ENCODE data around the gene INF2.
A peak's percentile ranks its signal among the peaks of the same experiment; 100 is the strongest.
"Not testable (repeated sequence)": the region's sequence is repeated elsewhere in the genome, so short reads cannot be mapped to it uniquely, and the experiment has no call there.

Gene INF2

DNA sequence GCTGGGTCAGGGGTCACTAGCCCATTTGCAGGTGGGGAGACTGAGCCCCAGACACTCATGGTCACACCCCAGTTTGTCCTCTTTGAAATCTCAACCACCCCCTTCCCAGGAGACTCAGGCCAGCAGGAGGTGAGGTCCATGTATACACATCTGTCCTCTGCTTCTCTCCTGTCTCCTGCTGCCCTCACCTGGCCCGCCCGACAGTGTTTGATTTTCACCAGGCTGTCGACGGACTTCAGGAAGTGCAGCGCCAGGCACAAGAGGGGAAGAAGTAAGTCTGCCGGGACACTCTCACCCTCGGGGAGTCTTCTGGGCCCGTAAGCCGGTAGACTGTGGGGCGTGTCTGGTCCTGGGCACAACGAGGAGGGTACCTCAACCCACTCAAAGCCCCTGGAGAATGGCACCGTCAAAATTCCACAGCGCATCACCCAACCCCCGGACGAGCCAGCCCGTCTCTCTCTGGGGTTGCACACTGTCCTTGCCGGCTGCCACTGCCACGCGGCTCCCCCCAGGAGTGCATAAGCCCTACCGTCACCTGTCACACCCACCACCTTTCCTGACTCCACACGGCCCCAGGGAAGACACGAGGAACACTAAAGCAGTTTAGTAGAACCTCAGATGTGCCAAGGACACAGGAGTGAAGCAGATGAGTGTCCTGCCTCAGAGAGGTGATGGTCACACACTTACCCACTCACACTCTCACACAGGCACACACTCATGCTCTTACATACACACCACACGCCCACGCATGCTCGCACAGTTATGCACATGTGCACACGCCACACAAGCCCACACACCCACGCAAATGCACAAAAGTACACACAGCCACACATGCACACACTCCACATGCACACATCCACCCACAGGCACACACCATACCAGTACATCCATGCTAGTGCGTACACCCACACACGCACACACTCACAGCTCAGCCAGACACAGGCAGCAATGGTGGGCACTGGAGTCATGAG lies 50.4 kb downstream of the INF2 start:
- DNase-seq: no peak

DNA sequence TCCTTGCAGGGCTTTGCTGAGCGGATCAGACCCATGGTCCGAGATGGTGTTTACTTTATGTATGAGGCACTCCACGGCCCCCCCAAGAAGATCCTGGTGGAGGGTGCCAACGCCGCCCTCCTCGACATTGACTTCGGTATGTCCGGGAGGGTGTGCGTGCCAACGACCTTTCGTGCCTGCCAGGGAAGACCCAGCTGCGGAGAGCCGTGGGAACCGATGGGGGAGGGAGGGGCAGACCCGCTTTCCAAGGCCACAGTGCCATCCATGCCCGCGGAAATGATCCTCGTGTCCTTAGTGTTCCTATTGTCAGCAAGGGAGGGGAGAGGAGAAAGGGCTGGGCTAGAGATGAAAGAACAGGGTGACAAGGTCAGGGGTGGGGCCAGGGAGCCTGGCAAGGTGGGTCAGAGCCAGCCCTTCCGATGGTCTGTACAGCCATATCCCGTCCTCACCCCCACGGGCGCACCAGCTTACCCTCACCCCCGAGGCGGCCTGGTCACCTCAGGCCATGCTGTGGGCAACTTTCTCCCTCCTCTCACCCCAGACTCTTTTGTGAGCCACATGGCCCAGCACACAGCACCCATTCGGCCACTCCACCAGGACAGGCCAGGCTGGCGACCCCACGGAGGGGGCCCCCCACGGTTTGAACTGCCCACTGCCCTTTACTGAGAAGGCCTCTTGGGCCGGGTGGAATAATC lies 51.8 kb downstream of the INF2 start:
- no peak for DNase-seq

DNA sequence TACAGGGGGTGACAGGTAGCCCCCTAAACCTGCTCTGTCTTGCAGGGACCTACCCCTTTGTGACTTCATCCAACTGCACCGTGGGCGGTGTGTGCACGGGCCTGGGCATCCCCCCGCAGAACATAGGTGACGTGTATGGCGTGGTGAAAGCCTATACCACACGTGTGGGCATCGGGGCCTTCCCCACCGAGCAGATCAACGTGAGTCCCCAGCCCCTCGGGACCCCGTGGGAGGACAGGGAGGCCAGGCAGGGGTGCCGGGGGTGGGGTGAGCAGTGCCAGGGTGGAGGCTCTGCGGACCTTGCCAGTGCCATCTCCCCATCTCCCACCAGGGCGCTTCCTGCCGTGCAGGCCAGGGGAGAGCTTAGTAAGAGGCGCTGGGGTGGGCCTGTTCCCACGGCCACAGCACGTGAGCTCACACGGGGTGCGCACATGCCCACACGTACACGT lies 52.4 kb downstream of the INF2 start:
- no peak for DNase-seq

DNA sequence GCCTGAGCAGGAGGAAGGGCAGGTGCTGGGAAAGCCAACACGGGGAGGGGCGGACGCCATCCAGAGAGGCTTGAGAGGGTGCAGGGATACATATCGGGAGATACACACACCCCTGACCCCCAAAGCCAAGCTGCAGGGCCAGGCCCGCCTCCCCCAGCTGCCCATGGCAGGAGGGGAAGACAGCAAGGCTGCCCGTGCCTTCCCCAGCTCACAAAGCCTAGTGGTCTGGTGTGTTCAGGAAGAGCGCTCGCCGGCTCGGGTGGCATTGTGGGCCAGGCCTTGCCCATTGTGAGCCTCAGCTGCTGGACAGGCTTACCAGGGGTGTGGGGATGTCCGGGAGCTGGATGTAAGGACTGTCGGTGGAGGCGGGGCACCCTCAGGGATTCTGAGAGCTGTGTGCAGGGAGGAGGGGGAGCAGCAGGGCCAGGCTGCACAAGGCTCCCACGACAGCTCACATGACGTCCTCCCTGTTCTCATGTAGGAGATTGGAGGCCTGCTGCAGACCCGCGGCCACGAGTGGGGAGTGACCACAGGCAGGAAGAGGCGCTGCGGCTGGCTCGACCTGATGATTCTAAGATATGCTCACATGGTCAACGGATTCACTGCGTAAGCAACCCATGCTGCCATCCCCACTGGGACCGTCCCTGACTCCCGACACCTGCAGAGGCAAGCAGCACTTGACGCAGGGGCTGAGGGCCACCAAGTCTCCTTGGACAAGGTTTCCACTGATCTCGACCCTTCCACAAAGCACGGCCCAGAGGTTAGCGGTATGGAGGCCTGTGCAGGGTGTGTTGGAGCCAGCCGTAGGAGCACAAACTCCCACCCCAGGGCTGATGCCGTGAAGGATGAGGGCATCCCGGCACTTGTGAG lies 53.4 kb downstream of the INF2 start:
- DNase-seq: no peak

DNA sequence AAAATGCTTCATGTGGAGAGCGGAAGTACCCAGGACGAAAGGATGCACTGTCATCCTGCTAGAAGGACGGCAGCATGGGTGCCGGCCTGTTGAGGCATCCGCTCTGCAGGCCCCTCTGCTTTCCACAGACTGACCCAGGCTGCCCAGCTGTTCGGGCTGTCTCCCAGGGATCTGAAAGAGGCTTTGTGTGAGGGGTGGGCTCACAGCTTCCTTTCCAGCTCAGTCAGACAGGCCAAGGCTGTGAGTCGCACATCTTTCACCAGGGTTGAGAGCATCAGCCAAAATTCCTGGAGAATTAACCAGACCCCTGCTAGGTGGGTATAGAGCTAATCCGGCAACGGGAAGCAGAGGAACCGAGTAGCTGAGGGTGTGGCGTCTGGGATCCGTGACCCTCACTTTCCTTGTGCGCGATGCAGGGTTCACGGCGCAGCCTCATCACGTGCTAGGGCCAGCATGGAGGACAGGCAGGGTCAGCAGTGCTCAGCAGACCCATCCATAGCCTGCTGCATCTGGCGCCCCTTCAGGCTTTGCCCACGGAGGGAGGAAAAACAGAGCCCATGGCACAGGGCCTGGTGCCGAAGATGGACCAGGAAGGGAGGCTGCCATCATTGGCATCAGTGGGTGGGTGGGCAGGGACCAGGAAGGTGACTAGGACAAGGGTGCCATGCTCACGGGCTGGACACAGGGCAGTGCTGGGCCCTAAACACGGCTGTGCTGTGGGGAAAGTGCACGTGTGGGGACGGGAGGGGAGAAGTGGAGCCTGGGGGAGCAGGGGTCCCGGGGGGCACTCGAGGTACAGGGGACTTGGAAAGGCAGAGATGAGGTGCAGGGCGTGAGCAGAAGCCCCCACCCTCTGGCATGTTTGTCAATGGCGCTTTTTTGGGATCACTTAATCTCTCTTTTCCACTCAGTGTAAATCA lies 54.3 kb downstream of the INF2 start:
- DNase-seq: no peak

DNA sequence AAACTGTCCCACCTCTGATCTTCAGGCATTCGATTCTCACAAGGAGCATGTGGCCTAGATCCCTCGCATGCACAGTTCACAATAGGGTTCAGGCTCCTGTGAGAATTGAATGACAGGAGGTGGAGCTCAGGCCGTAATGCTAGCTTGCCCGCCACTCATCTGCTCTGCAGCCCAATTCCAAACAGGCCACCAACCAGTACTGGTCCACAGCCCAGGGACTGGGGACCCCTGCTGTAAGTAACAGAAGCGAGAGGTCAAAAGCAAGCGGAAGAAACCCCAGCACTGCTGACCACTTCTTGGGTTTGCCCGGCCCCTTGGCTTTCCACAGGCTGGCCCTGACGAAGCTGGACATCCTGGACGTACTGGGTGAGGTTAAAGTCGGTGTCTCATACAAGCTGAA lies 55.1 kb downstream of the INF2 start:
- DNase-seq: no peak

DNA sequence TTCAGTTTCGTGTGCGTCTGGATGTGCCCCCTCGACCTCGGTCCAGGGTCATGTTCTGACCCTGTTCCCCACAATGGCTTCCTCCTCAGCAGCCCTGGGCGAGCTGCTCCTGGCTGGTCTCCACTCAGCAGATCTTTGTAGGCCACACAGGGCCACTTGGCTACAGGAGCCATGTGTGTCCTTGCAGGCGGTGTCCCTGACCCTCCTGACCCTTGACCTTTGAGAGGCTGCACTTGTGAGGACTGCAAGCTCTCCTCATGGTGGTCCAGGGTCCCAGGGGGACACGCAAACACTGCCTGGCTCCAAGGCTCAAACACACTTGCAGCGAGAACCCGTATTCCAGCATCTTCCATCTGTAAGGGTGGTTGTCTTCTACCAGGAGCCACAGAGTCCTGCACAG lies 56.0 kb downstream of the INF2 start:
- no peak for DNase-seq

DNA sequence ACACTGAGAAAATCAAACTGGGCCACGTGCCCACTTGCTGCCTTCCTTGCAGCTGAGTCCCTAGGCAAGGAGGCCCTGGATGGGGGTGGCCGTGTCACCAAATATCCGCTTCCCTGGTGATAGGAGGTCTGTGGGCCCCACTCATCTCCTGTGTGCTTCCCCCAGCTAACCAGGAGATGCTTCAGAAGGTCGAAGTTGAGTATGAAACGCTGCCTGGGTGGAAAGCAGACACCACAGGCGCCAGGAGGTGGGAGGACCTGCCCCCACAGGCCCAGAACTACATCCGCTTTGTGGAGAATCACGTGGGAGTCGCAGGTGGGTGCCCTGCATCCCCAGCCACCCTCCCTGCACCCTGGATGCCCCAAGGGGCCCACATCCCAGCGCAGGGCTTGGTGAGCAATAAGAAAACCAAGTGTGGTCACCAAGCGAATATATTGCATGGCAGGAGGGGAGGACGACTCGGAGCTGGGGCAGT lies 56.7 kb downstream of the INF2 start:
- DNase-seq: no peak

DNA sequence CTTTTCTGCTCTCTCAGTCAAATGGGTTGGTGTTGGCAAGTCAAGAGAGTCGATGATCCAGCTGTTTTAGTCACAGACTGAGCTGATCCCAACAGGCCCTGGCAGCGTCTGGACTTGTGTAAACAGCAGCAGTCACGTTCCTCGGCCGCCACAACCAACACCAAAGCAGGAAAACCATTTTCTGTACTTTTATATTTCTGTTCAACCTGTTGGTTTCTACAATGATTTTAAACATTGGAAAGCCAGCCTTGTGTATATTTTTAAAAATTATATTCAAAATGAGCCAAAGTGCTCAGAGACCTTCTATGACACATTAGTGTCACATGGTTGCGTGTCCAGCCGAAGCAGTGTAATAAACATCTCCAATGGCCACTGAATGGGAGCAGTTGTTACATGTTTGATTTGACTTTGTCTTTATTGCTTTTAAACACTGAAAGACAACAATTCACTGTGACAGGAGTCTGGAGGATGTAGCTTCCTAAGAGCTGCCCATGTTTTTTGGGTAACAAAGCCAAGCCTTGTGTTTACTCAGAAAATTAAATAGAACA lies 57.6 kb downstream of the INF2 start:
- DNase-seq: no peak

DNA sequence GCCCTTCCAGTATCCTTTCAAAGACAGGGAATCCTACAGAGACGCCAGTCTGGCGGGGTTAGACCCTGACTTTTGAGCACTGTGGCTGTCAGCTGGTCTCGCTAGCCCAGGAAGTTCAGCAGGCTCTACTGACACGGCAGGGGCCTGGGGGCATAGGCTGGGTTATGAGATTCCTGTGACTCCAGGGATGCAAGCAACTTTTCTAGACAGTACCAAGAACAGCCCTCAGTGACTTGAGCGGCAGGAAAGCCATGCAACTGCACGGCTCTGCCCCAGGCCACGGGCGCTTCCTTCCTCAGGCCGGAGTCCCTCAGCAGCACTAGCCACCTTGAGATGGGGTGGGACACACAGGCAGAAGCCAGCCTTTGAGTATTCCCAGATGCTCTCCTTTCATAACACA lies 58.5 kb downstream of the INF2 start:
- no peak for DNase-seq

DNA sequence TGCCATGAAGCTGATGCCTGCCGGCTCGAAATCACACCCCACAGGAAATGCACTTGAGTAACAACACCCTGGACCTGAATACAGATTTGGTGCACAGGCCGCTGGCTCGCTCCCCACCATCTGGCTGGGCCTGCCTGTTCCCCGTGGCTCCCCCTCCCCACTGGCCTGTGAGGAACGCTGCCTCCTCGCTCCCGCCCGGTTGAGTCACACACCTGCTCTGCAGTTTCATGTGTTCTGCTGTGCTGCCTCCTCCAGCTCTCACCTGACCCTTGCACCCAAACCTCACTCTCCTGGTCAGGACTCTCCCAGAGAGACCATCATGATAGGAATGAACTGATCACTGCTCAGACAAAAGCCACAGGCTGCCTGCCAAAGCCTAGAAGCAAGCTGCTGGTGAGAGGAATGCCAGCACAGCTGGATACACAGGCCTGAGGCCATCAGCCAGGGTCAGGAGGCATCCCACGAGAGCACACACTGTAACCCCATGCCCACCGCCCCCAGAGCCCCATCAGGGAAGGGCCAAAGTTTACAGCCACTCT lies 59.8 kb downstream of the INF2 start:
- DNase-seq: no peak

DNA sequence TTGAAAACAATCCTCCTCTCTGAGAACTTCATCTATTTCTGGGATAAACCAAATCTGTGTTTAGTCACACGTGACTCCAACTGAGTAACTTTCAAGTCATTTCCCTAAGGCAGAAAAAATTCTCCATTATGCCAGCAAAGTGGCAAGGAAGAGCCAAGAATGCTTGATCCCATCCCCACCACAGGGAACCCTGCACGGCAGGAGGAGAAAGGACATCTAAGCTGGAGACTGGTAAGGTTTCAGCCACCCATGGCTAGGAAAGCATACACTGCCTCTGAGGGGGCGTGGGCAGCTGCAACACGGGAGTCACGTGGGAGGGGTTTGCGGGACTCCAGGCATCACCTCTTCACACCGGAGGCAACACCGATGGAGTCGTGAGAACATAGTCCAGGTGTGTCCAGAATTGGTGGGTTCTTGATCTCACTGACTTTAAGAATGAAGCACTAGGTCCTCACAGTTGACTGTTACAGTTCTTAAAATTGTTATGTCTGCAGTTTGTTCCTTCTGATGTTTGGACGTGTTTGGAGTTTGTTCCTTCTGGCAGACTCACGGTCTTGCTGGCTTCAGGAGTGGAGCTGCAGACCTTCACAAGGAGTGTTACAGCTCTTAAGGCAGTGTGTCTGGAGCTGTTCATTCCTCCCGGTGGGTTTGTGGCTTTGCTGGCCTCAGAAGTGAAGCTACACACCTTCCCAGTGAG lies 60.8 kb downstream of the INF2 start:
- DNase-seq: no peak

DNA sequence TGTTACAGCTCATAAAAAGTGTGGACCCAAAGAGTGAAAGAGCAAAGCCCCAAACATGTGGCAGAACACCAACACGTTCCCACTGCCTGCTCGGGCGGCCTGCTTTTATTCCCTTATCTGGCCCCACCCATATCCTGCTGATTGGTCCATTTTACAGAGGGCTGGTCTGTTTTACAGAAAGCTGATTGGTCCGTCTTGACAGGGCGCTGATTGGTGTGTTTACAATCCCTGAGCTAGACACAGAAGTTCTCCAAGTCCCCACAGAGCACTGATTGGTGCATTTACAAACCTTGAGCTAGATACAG lies 61.3 kb downstream of the INF2 start:
- DNase-seq: not testable (repeated sequence)

DNA sequence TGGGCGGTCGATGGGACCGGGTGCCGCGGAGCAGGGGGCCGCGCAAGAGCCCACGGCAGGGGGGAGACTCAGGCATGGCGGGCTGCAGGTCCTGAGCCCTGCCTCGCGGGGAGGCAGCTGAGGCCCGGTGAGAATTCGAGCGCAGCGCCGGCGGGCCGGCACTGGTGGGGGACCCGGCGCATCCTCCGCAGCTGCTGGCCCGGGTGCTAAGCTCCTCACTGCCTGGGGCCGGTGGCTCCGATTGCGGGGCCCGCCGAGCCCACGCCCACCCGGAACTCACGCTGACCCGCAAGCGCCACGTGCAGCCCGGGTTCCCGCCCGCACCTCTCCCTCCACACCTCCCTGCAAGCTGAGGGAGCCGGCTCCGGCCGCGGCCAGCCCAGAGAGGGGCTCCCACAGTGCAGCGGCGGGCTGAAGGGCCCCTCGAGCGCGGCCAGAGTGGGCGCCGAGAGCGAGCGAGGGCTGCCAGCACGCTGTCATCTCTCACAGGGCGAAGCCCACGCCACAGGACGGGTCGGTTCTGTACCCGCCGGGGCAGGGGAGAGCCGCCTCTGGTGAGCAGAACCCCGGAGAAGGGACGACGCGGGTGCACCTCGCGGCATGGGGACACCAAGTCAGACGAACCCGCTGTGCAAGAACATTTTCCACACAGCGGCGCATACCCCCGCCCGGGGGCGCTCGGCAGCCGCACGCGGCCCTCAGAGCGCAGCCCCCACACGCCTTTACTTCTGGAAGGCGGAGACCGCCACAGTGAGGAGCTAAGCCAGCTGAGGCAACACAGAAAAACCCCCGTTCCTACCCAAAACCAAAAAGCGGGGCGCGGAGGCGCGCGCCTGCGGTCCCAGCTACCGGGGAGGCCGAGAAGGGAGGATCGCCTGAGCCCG lies 62.4 kb downstream of the INF2 start:
- DNase-seq: no peak

DNA sequence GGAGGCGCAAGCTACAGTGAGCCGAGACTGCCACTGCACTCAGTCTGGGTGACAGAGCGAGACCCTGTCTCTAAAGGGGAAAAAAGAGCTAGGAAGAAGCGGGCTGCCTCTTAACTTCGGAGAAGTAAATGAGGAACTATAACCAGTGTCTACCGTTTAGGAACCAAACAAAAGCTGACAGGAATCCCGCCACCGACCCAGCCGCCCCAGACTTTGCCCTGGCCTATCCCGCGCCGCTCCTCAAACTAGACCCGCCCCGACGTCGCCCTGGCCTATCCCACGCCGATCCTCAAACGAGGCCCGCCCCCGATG lies 63.0 kb downstream of the INF2 start:
- DNase-seq: no peak

DNA sequence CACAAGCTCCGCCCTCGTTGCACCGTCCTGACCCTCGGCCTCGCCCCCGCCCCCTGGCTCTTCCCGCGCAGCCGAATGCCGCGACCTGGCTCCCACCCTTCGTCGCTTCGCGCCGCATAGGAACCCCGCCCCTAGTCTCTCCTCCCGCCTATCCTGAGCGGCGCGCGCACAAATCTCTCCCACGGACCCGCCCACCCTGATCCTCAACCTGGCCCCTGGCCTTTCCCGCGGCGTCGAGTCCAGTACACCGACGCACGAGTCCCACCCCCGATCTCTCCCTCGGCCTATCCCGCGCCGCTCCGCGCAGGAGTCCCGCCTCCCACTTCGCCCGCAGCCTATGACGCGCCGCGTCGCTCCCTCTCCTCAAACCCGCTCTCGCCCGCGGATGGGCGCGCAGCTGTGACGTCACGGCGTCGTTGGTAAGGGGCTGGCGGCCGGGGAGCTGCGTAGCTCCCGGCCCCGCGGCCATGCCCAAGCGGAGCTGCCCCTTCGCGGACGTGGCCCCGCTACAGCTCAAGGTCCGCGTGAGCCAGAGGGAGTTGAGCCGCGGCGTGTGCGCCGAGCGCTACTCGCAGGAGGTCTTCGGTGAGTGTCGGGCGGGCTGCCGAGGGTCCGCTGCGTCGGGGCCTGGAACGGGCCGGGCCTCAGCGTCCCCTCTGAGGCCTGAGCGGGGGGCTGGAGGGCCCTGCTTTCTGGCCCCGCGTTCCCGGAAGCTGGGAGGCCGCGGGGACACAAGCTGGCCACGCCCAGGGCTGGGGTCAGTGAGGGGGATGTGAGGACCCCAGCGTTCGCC lies 63.5 kb downstream of the INF2 start, which contains the start of gene SIVA1:
Gene SIVA1, plus strand, starts transcription at position 413 of the 793 bp plus-strand sequence. Its CDS starts 55 bp downstream, at position 468.
- peak; percentile 99 for DNase-seq

DNA sequence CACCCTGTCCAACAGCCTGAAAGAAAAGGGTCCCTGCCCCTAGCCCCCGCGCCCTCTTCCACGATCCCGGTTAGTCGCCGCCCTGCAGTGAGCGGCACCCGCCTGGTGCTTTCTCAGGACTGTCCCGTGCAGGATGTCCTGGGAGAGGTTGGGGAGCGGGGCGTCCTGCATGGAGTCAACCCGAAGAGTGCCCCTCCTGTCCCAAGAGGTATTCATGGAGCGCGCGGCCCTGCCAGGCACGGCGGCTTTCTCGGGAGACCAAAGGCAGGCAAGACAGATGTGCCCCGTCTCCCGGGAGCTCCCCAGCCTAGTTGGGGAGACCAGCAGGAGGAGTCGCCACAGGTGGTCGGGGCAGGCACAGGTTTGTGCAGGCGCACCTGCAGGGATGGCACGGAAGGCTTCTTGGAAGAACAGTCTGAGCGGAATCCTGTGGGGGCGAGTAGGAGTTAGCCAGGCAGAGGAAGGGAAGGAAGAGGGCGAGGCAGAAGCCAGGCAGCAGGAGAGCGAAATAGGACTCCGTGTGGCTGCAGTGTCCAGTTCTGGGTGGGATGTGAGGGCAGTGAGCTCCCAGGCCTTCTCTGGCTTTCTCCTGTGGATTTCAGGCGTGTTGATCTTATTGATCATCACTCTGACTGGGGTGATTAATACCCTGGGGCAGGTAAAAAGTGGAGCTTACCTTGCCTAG lies 64.3 kb downstream of the INF2 start:
- peak; percentile 36 for DNase-seq

DNA sequence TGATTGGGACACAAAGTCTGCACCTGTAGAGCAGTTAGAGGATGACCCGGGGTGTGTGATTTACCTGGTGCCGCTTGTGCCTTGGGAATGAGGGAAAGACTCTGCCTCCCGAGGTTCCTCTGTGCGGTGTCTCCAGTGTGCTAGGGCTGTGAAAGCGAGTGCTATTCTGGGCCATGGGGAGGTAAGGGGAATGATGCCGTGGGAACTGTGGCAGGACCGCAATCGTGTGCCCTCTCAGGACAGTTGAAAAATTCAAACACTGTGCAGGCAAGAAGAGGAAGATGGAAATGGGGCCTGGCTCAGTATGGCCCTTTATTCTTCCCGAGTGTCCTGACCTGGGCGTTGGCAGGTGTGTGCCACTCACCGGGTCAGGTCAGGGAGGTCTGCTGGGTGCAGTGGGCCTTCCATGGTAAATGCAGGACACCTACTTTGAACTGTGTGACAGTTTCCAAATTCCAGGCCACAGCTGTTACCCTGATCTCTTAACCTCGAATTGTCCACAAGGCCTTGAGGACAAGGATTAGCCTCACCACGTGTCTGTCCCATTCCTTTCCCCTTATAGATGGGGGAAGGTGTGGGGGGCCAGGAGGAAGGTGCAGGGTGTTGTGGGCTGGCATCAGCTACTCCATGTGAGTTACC lies 64.9 kb downstream of the INF2 start:
- DNase-seq: no peak
